Measurements from ENCODE around the gene RPH3AL. TPM values are rescaled to one million over a fixed set of nuclear protein-coding genes. Genes with fewer than 3 reads are reported as not detected.

The RPH3AL gene
- total RNA-seq, 2 experiments from 2014 or later = 1.6 to 2.2 TPM

Other genes with a start within 250 kb of the RPH3AL start
- not detected for gene SCGB1C2, start 215.2 kb downstream of the RPH3AL start, total RNA-seq
- under 1 TPM in 1 of 2 experiments, not detected in 1; 0.14 TPM for gene DOC2B, start 171.2 kb downstream of the RPH3AL start, total RNA-seq
- gene RFLNB, start 93.1 kb upstream of the RPH3AL start, total RNA-seq = 10 to 100 TPM; 34.3 to 35.6 TPM